Non-pigmented ciliary epithelial cell (primary cell): Measurements from ENCODE around the gene CEP76.
"Not testable (repeated sequence)": the region's sequence is repeated elsewhere in the genome, so short reads cannot be mapped to it uniquely, and the experiment has no call there.

ENCODE experiments used
- DNase-seq: peaks from one replicate; pipeline ENCODE4 v3.0.0-alpha.2; 2010; ENCODE audit warnings: low read depth

CEP76 gene

GRCh38 chr18:12703096-12703567 lies 609 bp upstream of the CEP76 start:
- no peak for DNase-seq

GRCh38 chr18:12701161-12701560 lies 1.4 kb downstream of the CEP76 start:
- DNase-seq = no peak

GRCh38 chr18:12699747-12700146 lies 2.8 kb downstream of the CEP76 start:
- DNase-seq = no peak

GRCh38 chr18:12694032-12694431 lies 8.5 kb downstream of the CEP76 start:
- DNase-seq = no peak

- DNase-seq = no peak
These were observed 10.3 kb downstream of the CEP76 start for GRCh38 chr18:12692206-12692605.

GRCh38 chr18:12689256-12689850 lies 13.2 kb downstream of the CEP76 start:
- no peak for DNase-seq

GRCh38 chr18:12686100-12686499 lies 16.4 kb downstream of the CEP76 start:
- no peak for DNase-seq

GRCh38 chr18:12679183-12679786 lies 23.2 kb downstream of the CEP76 start:
- DNase-seq = no peak

- DNase-seq = no peak
These were observed 34.5 kb downstream of the CEP76 start for GRCh38 chr18:12668041-12668440.

GRCh38 chr18:12659904-12660605 lies 42.5 kb downstream of the CEP76 start:
- no peak for DNase-seq

GRCh38 chr18:12658426-12659138 lies 43.9 kb downstream of the CEP76 start:
- no peak for DNase-seq

- DNase-seq = no peak
These were observed 44.7 kb downstream of the CEP76 start, which contains the start of gene SPIRE1 for GRCh38 chr18:12657684-12658425. Gene SPIRE1, minus strand, starts transcription at chr18:12658107. Its CDS starts 241 bp downstream, at chr18:12657866.

GRCh38 chr18:12656938-12657683 lies 45.4 kb downstream of the CEP76 start:
- DNase-seq = no peak

- DNase-seq = no peak
These were observed 46.0 kb downstream of the CEP76 start for GRCh38 chr18:12656605-12656937.

- DNase-seq = no peak
These were observed 47.6 kb downstream of the CEP76 start for GRCh38 chr18:12654971-12655370.

- DNase-seq = no peak
These were observed 49.6 kb downstream of the CEP76 start for GRCh38 chr18:12652861-12653401.

GRCh38 chr18:12651651-12652050 lies 50.9 kb downstream of the CEP76 start:
- no peak for DNase-seq

GRCh38 chr18:12647773-12648172 lies 54.8 kb downstream of the CEP76 start:
- DNase-seq = no peak

GRCh38 chr18:12645751-12646203 lies 56.7 kb downstream of the CEP76 start:
- no peak for DNase-seq

GRCh38 chr18:12645254-12645653 lies 57.3 kb downstream of the CEP76 start:
- DNase-seq = no peak

GRCh38 chr18:12643756-12644155 lies 58.8 kb downstream of the CEP76 start:
- not testable (repeated sequence) for DNase-seq
